H1 (cell line): ENCODE results near the gene PRDX5. TPM values are rescaled to one million over a fixed set of nuclear protein-coding genes. Genes with fewer than 3 reads are reported as not detected.

Source experiments
- CTCF ChIA-PET: fragments of 300-600 bp; sonication (Branson Sonifier 250); formaldehyde crosslinking; loops from one replicate; lab custom pipeline; 2021; ENCODE audit not compliant: partially characterized antibody; lab: Charles Lee
- POLR2A ChIA-PET: fragments of 300-600 bp; sonication (Branson Sonifier 250); formaldehyde crosslinking; loops from one replicate; lab custom pipeline; 2021; ENCODE audit warnings: inconsistent platforms; ENCODE audit not compliant: partially characterized antibody; lab: Charles Lee
- DNase-seq, 2 experiments: peaks; one replicate each; pipeline versions ENCODE4 v3.0.0 to v3.0.0-alpha.2; 2010 to 2022; ENCODE audit warnings: low spot score in 2 of 2, low read depth in 1 of 2, mixed read lengths in 1 of 2
- FAIRE-seq: peaks from 2 replicates; lab custom pipeline; 2011; peaks lifted over from hg19 to GRCh38; lab: Jason Lieb, UNC
- H2AFZ ChIP-seq: 2 replicates; pipeline ENCODE4 v1.8.1; 2012; ENCODE audit warnings: low read length, inconsistent platforms
- H2AK5ac ChIP-seq: 2 replicates; pipeline ENCODE4 v1.6.1; 2013; ENCODE audit warnings: low read depth, low read length
- H2BK120ac ChIP-seq: replicated peaks from 2 replicates; pipeline ENCODE3; 2013; ENCODE audit warnings: low read depth, low read length, inconsistent platforms
- H2BK12ac ChIP-seq: 2 replicates; pipeline ENCODE4 v1.6.1; 2013; ENCODE audit warnings: low read depth, low read length
- H2BK15ac ChIP-seq: 2 replicates; pipeline ENCODE4 v1.6.1; 2013; ENCODE audit warnings: low read length
- H2BK20ac ChIP-seq: 2 replicates; pipeline ENCODE4 v1.6.1; 2013; ENCODE audit warnings: low read length
- H2BK5ac ChIP-seq: 2 replicates; pipeline ENCODE4 v1.6.1; 2013; ENCODE audit warnings: low read depth, low read length
- H3K14ac ChIP-seq: 2 replicates; pipeline ENCODE4 v1.6.1; 2013; ENCODE audit warnings: inconsistent platforms; ENCODE audit not compliant: insufficient read length
- H3K18ac ChIP-seq: 2 replicates; pipeline ENCODE4 v1.6.1; 2013; ENCODE audit warnings: low read length; ENCODE audit errors: extremely low read depth
- H3K23ac ChIP-seq: 2 replicates; pipeline ENCODE4 v1.6.1; 2013; ENCODE audit warnings: inconsistent platforms; ENCODE audit not compliant: insufficient read length
- H3K23me2 ChIP-seq: 2 replicates; pipeline ENCODE4 v1.6.1; 2013; ENCODE audit warnings: low read depth, low read length
- H3K27ac ChIP-seq: 2 replicates; pipeline ENCODE4 v1.6.1; 2011; ENCODE audit warnings: low read depth, low read length, inconsistent platforms
- H3K27me3 ChIP-seq, 4 experiments: replicated peaks in 1 of 4; 1 replicate in 1 of 4; 2 replicates in 3 of 4; pipeline versions ENCODE4 v1.6.1 to v1.8.1; 2011 to 2013; ENCODE audit warnings: low read length in 3 of 4, mild to moderate bottlenecking in 3 of 4, inconsistent platforms in 2 of 4, mixed read lengths in 2 of 4, moderate library complexity in 1 of 4; ENCODE audit not compliant: control insufficient read depth in 3 of 4, insufficient read depth in 3 of 4; ENCODE audit errors: extremely low read depth in 1 of 4
- H3K36me3 ChIP-seq, 4 experiments: 2 replicates each; pipeline versions ENCODE4 v1.6.1 to v1.8.1; 2011 to 2013; ENCODE audit warnings: mild to moderate bottlenecking in 4 of 4, low read length in 3 of 4, moderate library complexity in 2 of 4, control low read depth in 1 of 4, inconsistent platforms in 1 of 4; ENCODE audit not compliant: insufficient read depth in 4 of 4, control insufficient read depth in 2 of 4
- H3K4ac ChIP-seq: replicated peaks from 2 replicates; pipeline ENCODE3; 2013; ENCODE audit warnings: low read length, low read depth, mixed read lengths, inconsistent platforms; ENCODE audit not compliant: insufficient read length
- H3K4me1 ChIP-seq, 4 experiments: replicated peaks in 1 of 4; 1 replicate in 1 of 4; 2 replicates in 3 of 4; pipeline versions ENCODE4 v1.6.1 to v1.8.1; 2011 to 2013; ENCODE audit warnings: low read length in 3 of 4, inconsistent platforms in 2 of 4, mixed read lengths in 1 of 4; ENCODE audit not compliant: insufficient read depth in 4 of 4, control insufficient read depth in 3 of 4
- H3K4me2 ChIP-seq, 2 experiments: 2 replicates each; pipeline versions ENCODE4 v1.6.1 to v1.8.1; 2011 to 2013; ENCODE audit warnings: low read depth in 2 of 2, low read length in 2 of 2, control low read depth in 1 of 2, inconsistent platforms in 1 of 2, mild to moderate bottlenecking in 1 of 2; ENCODE audit not compliant: insufficient read depth in 1 of 2
- H3K4me3 ChIP-seq, 4 experiments: fragments of 200-600, 300-600 bp in 1 of 4; sonication (generic), shearing (Covaris generic), sonication (Bioruptor Twin) in 1 of 4; 2 replicates each; pipeline versions ENCODE4 v1.5.1 to v1.8.1; 2011 to 2016; ENCODE audit warnings: low read length in 4 of 4, low read depth in 3 of 4, control low read depth in 2 of 4, inconsistent platforms in 2 of 4, mild to moderate bottlenecking in 2 of 4, mixed read lengths in 1 of 4, moderate library complexity in 1 of 4; ENCODE audit not compliant: insufficient read depth in 2 of 4; ENCODE audit errors: extremely low read depth in 1 of 4
- H3K56ac ChIP-seq: replicated peaks from 2 replicates; pipeline ENCODE3; 2013; ENCODE audit warnings: low read depth, mild to moderate bottlenecking, mixed read lengths, low read length, inconsistent platforms; ENCODE audit not compliant: insufficient read length
- H3K79me1 ChIP-seq: 2 replicates; pipeline ENCODE4 v1.6.1; 2013; ENCODE audit warnings: low read depth, low read length, control low read depth
- H3K79me2 ChIP-seq, 2 experiments: 2 replicates each; pipeline versions ENCODE4 v1.6.1 to v1.8.1; 2012 to 2013; ENCODE audit warnings: low read length in 2 of 2, mild to moderate bottlenecking in 2 of 2, inconsistent platforms in 1 of 2; ENCODE audit not compliant: insufficient read depth in 2 of 2, control insufficient read depth in 1 of 2
- H3K9ac ChIP-seq, 4 experiments: replicated peaks in 1 of 4; 1 replicate in 1 of 4; 2 replicates in 3 of 4; pipeline versions ENCODE4 v1.6.1 to v1.8.1; 2011 to 2013; ENCODE audit warnings: low read depth in 3 of 4, low read length in 3 of 4, control low read depth in 2 of 4, mild to moderate bottlenecking in 2 of 4, moderate library complexity in 2 of 4, inconsistent platforms in 1 of 4; ENCODE audit errors: extremely low read depth in 1 of 4
- H3K9me3 ChIP-seq, 2 experiments: 2 replicates each; pipeline versions ENCODE4 v1.6.1 to v1.8.1; 2012 to 2013; ENCODE audit warnings: mild to moderate bottlenecking in 2 of 2, moderate library complexity in 2 of 2, control low read depth in 1 of 2, inconsistent platforms in 1 of 2, low read depth in 1 of 2, low read length in 1 of 2, mixed read lengths in 1 of 2; ENCODE audit not compliant: insufficient read depth in 2 of 2
- H4K20me1 ChIP-seq, 2 experiments: replicated peaks in 1 of 2; 2 replicates each; pipeline versions ENCODE3 to v1.8.1; 2011 to 2013; ENCODE audit warnings: inconsistent platforms in 2 of 2, low read length in 2 of 2, mild to moderate bottlenecking in 1 of 2; ENCODE audit not compliant: insufficient read depth in 2 of 2, control insufficient read depth in 1 of 2
- H4K5ac ChIP-seq: 2 replicates; pipeline ENCODE4 v1.6.1; 2013; ENCODE audit warnings: low read length, low read depth, mixed read lengths, inconsistent platforms; ENCODE audit not compliant: insufficient read length
- H4K8ac ChIP-seq: 2 replicates; pipeline ENCODE4 v1.8.0; 2013; ENCODE audit warnings: mild to moderate bottlenecking, moderate library complexity, low read length, inconsistent platforms; ENCODE audit not compliant: insufficient read depth; ENCODE audit errors: extremely low read depth
- H4K91ac ChIP-seq: replicated peaks from 2 replicates; pipeline ENCODE3; 2013; ENCODE audit warnings: low read length, mixed read lengths, inconsistent platforms; ENCODE audit not compliant: insufficient read length
- WGBS, 2 experiments: shearing (Covaris generic) in 1 of 2; methylation state at CpG; one replicate each; pipeline versions ENCODE4 v1.1.6 to v1.1.7; 2013 to 2015; ENCODE audit warnings: low lambda C conversion rate in 2 of 2, mixed read lengths in 2 of 2, inconsistent platforms in 1 of 2, low coverage in 1 of 2, missing lambda C conversion rate in 1 of 2; ENCODE audit not compliant: insufficient replicate concordance in 2 of 2, insufficient coverage in 1 of 2, insufficient read length in 1 of 2; ENCODE audit errors: extremely low coverage in 1 of 2, missing lambda C conversion rate in 1 of 2; 5-methylcytosine and 5-hydroxymethylcytosine counted together
- polyA plus RNA-seq, 7 experiments: library from polyadenylated mRNA; depleted of rRNA in 3 of 7; stranded (reverse) in 5 of 7; unstranded in 2 of 7; fragments of >200 nt in 5 of 7; fragments of 200-250 nt in 2 of 7; gene quantifications; 1 replicate in 5 of 7; 2 replicates in 1 of 7; 4 replicates in 1 of 7; pipeline versions ENCODE4 v1.2.1 to v1.2.3, GENCODE V29; 2011 to 2013; ENCODE audit warnings: missing spikeins in 2 of 7, mixed read lengths in 2 of 7
- total RNA-seq: library from RNA; stranded (reverse); fragmentation: NEBNext Ultra II Directional; extraction: Animal tissue kit (Norgen Biotek cat#: 25700); gene quantifications from 2 replicates; pipeline ENCODE4 v1.2.1, GENCODE V29; 2021

Gene PRDX5
- total and polyA plus RNA-seq, 2 of the 8 experiments (the other 6 are each of a cell fraction or from before 2014, with no cell fraction given) = 201 to 582 TPM

- no peak overlapping the region for H3K27ac ChIP-seq
- no peak overlapping the region for H4K91ac ChIP-seq
- H3K23ac ChIP-seq = no peak overlapping the region
- no peak overlapping the region for H3K56ac ChIP-seq
- no peak overlapping the region for H3K18ac ChIP-seq
- no peaks in the 10 kb centered on the region for H3K27me3 ChIP-seq
- 89% methylated on average over 11 of the region's 11 CpGs; no CpG with 5 or more reads in 1 of the 2 experiments for WGBS, 2 experiments
- H3K79me1 ChIP-seq = no peaks in the 10 kb centered on the region
- no peak for DNase-seq
- peaks cover 0 to 9% (median 4%) of the 10 kb centered on the region in 4 experiments; a peak in 6 of 7 replicates for H3K4me1 ChIP-seq
- no peak overlapping the region; the same call in 1 of the 2 replicates for H2AK5ac ChIP-seq
- no peak overlapping the region for H3K9ac ChIP-seq
- H4K8ac ChIP-seq = no peak overlapping the region
- peak overlapping the region; percentile 13 for H3K4ac ChIP-seq
- peaks cover 0 to 2% of the 10 kb centered on the region in 2 experiments for H4K20me1 ChIP-seq
- H2BK20ac ChIP-seq = 0 out of 2 replicates have a peak overlapping the region, but pooled peaks have one; percentile 86
- peaks cover 2% of the 10 kb centered on the region; the same call in 1 of the 2 replicates for H3K23me2 ChIP-seq
- H2BK12ac ChIP-seq = peak overlapping the region; percentile 94; the same call in 1 of the 2 replicates
- H3K4me2 ChIP-seq = no peak overlapping the region
- no peaks in the 10 kb centered on the region for H3K9me3 ChIP-seq
- 0 out of 2 replicates have a peak overlapping the region, but pooled peaks have one; percentile 12 for H2BK5ac ChIP-seq
- H2BK120ac ChIP-seq = no peak overlapping the region
- no peak overlapping the region for H4K5ac ChIP-seq
- POLR2A ChIA-PET = interaction anchor here (0.7 to 7.3 kb wide), 9 partner anchors 9 to 1666 kb away, joined by 3 to 61 read pairs (median 3); partner anchors contain the start of genes C11orf98, CCDC88B, CSKMT and ESRRA
- H3K4me3 ChIP-seq = no peak overlapping the region
- H2BK15ac ChIP-seq = peak overlapping the region; percentile 88; the same call in 1 of the 2 replicates
- H2AFZ ChIP-seq = no peak overlapping the region
- no peak for FAIRE-seq
- no peaks in the 10 kb centered on the region for H3K79me2 ChIP-seq
- H3K36me3 ChIP-seq = no peaks in the 10 kb centered on the region
- CTCF ChIA-PET = interaction anchor here (0.7 to 37.6 kb wide), 8 partner anchors 8 to 296 kb away, joined by 3 to 614 read pairs (median 4); partner anchors contain the start of genes CATSPERZ, CCDC88B, ESRRA and PRDX5
- H3K14ac ChIP-seq = no peak overlapping the region
Measured at GRCh38 chr11:64330888-64331287, 13.0 kb downstream of the PRDX5 start.
